Loucy (cell line): Measurements from ENCODE around the gene CYSTM1.

Experiments used
- EZH2phosphoT487 ChIP-seq: fragments of 200-600 bp; IDR thresholded peaks from 2 replicates; pipeline ENCODE4 v1.6.1; 2018; ENCODE audit warnings: antibody characterized with exemption, mild to moderate bottlenecking, moderate library complexity, borderline replicate concordance
- TF ChIP-seq, protein P1 (sequence below): fragments of 200-600 bp; sonication (generic); conservative IDR thresholded peaks from 2 replicates; pipeline ENCODE4 v1.5.1; 2014; ENCODE audit warnings: mild to moderate bottlenecking, antibody characterized with exemption, low read length

DNA sequence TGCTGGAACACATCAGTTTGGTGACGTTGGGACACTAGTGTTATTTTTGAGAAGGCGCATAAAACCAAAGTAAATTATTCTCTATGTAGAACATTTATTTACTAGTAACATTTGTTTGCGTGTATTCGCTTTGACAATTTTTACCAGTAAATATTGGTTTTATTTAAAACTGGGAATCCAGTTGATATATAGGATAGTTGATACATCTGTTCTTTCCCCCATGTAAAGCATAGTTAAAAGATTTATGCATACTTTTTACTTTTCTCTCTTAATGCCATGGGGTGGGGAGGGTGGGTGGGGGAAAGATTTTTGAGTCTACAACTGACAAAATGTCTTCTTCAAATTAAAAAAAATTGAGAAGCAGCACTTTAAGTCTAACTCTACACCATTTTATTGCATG lies 49.4 kb upstream of the CYSTM1 start, which contains the start of gene IGIP:
- TF ChIP-seq, protein P1, sequence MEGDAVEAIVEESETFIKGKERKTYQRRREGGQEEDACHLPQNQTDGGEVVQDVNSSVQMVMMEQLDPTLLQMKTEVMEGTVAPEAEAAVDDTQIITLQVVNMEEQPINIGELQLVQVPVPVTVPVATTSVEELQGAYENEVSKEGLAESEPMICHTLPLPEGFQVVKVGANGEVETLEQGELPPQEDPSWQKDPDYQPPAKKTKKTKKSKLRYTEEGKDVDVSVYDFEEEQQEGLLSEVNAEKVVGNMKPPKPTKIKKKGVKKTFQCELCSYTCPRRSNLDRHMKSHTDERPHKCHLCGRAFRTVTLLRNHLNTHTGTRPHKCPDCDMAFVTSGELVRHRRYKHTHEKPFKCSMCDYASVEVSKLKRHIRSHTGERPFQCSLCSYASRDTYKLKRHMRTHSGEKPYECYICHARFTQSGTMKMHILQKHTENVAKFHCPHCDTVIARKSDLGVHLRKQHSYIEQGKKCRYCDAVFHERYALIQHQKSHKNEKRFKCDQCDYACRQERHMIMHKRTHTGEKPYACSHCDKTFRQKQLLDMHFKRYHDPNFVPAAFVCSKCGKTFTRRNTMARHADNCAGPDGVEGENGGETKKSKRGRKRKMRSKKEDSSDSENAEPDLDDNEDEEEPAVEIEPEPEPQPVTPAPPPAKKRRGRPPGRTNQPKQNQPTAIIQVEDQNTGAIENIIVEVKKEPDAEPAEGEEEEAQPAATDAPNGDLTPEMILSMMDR, result no peak
- TF ChIP-seq EZH2phosphoT487, result no peak
